Colonic mucosa (tissue), 4 donors: ENCODE data around the gene SLC35E1. TPM values are rescaled to one million over a fixed set of nuclear protein-coding genes. Genes with fewer than 3 reads are reported as not detected.

Experiments
- DNase-seq: peaks from one replicate; pipeline ENCODE4 v3.0.0-alpha.2; 2020
- H3K27ac ChIP-seq: fragments of 200-600 bp; one replicate; pipeline ENCODE4 v1.8.0; 2021
- H3K27me3 ChIP-seq: fragments of 200-600 bp; one replicate; pipeline ENCODE4 v1.8.0; 2021
- H3K36me3 ChIP-seq: fragments of 200-600 bp; one replicate; pipeline ENCODE4 v1.8.0; 2021
- H3K4me1 ChIP-seq: fragments of 200-600 bp; one replicate; pipeline ENCODE4 v1.8.0; 2021; ENCODE audit warnings: mild to moderate bottlenecking
- H3K4me3 ChIP-seq: fragments of 200-600 bp; one replicate; pipeline ENCODE4 v1.8.0; 2021
- H3K9ac ChIP-seq, 2 donors: one replicate each; pipeline ENCODE4 v1.7.0; 2013; ENCODE audit warnings: control low read depth in 2 of 2, low read depth in 2 of 2, low read length in 2 of 2
- H3K9me3 ChIP-seq: fragments of 200-600 bp; one replicate; pipeline ENCODE4 v1.8.0; 2021
- CTCF ChIP-seq: fragments of 200-600 bp; IDR thresholded peaks from one replicate; pipeline ENCODE4 v1.8.0; 2022; ENCODE audit warnings: antibody characterized with exemption, mild to moderate bottlenecking
- intact Hi-C: fragments of 100-400 bp; cut with DNase I; formaldehyde crosslinking; loops from one replicate; pipeline ENCODE4 v1.14.1; 2022
- total RNA-seq, 2 donors: library from RNA; stranded (reverse); fragmentation: NEBNext Ultra II Directional in 1 of 2; extraction: Animal tissue kit (Norgen Biotek cat#: 25700) in 1 of 2; gene quantifications; one replicate each; pipeline ENCODE4 v1.2.1, GENCODE V29; 2021
- donor health status: healthy.
- donor health status: DM: no; HTN: no; CAD: no.
- donor health status: DM: no; HTN: no; CAD: no.

Gene SLC35E1
- total RNA-seq, 2 donors from 2014 or later, result 44.4 to 47.7 TPM

GRCh38 chr19:16588824-16589577, 16.8 kb upstream of the SLC35E1 start:
- TF ChIP-seq CTCF, result no peak
- H3K4me3 ChIP-seq, result no peak overlapping the region
- no peaks in the 10 kb centered on the region for H3K36me3 ChIP-seq
- no peaks in the 10 kb centered on the region for H3K27me3 ChIP-seq
- H3K9me3 ChIP-seq, result no peaks in the 10 kb centered on the region
- DNase-seq, result no peak
- H3K27ac ChIP-seq, result no peak overlapping the region
- peaks cover 43% of the 10 kb centered on the region for H3K4me1 ChIP-seq
- intact Hi-C loops, result no loop called here
- H3K9ac ChIP-seq, result no peak overlapping the region

GRCh38 chr19:16587833-16588823, 15.9 kb upstream of the SLC35E1 start:
- peak overlapping the region; percentile 45 to 64 for H3K9ac ChIP-seq
- H3K4me1 ChIP-seq, result peaks cover 48% of the 10 kb centered on the region
- H3K9me3 ChIP-seq, result no peaks in the 10 kb centered on the region
- peak overlapping the region; percentile 8 for H3K27ac ChIP-seq
- intact Hi-C loops, result no loop called here
- peak overlapping the region; percentile 3 for H3K4me3 ChIP-seq
- H3K27me3 ChIP-seq, result no peaks in the 10 kb centered on the region
- no peaks in the 10 kb centered on the region for H3K36me3 ChIP-seq
- DNase-seq, result peak; percentile 47
- no peak for TF ChIP-seq CTCF

GRCh38 chr19:16586991-16587832, 15.0 kb upstream of the SLC35E1 start:
- Histone ChIP-seq H3K9ac (peak overlapping the region; percentile 45 to 64), H3K4me1 (peaks cover 48% of the 10 kb centered on the region), H3K27ac (peak overlapping the region; percentile 8), H3K27me3 (no peaks in the 10 kb centered on the region), H3K4me3 (no peak overlapping the region), H3K36me3 (no peaks in the 10 kb centered on the region), H3K9me3 (no peaks in the 10 kb centered on the region)
- TF ChIP-seq CTCF, result no peak
- intact Hi-C loops, result no loop called here
- peak; percentile 39 for DNase-seq

- Histone ChIP-seq H3K9me3 (no peaks in the 10 kb centered on the region), H3K27me3 (no peaks in the 10 kb centered on the region), H3K4me1 (peaks cover 48% of the 10 kb centered on the region), H3K27ac (peak overlapping the region; percentile 71), H3K4me3 (no peak overlapping the region), H3K9ac (peak overlapping the region in 1 of 2 donors; percentile 61), H3K36me3 (no peaks in the 10 kb centered on the region)
- no peak for TF ChIP-seq CTCF
- DNase-seq, result no peak
- intact Hi-C loops, result no loop called here
Measured at GRCh38 chr19:16586477-16586871, 14.3 kb upstream of the SLC35E1 start.
